HepG2 (cell line): Measurements from ENCODE around the gene BRSK2. TPM values are rescaled to one million over a fixed set of nuclear protein-coding genes. Genes with fewer than 3 reads are reported as not detected.
A peak's percentile ranks its signal among the peaks of the same experiment; 100 is the strongest.
"Not testable (repeated sequence)": the region's sequence is repeated elsewhere in the genome, so short reads cannot be mapped to it uniquely, and the experiment has no call there.

Experiments used
- ATAC-seq: fragments of 200-7000 bp; cut with Tn5 transposase; 3 replicates; pipeline ENCODE4 v1.9.1; 2020; ENCODE audit warnings: mild to moderate bottlenecking, moderate library complexity
- BruUV-seq: library from RNA; stranded (reverse); fragments of 400-500 nt; replicated peaks from 2 replicates; lab custom pipeline; 2021; lab: Mats Ljungman, UMichigan
- CTCF ChIA-PET: fragments of 300-600 bp; formaldehyde crosslinking; extraction: SDS; loops from one replicate; lab custom pipeline; 2021; ENCODE audit warnings: low total read pairs, inconsistent platforms, low intra/inter-chr PET ratio; lab: Yijun Ruan, JAX
- POLR2A ChIA-PET: fragments of 350-600 bp; sonication (Branson Sonifier 250); formaldehyde crosslinking; loops from one replicate; lab custom pipeline; 2020; ENCODE audit warnings: antibody characterized with exemption, inconsistent platforms; lab: Yijun Ruan, JAX
- DNase-seq: peaks from one replicate; pipeline ENCODE4 v3.0.0-alpha.2; 2015; ENCODE audit warnings: low spot score
- FAIRE-seq: peaks from 3 replicates; lab custom pipeline; 2011; peaks lifted over from hg19 to GRCh38; lab: Jason Lieb, UNC
- H2AFZ ChIP-seq: one replicate; pipeline ENCODE4 v1.6.1; 2011; ENCODE audit warnings: low read length, inconsistent platforms
- H3K27ac ChIP-seq: fragments of 300-600 bp; 3 replicates; pipeline ENCODE4 v1.8.0; 2011; ENCODE audit warnings: mixed run types, mild to moderate bottlenecking, mixed read lengths, low read length, inconsistent platforms; ENCODE audit not compliant: insufficient read depth; ENCODE audit errors: extremely low read length
- H3K27me3 ChIP-seq, 2 experiments: fragments of 200-600 bp in 1 of 2; 2 replicates in 1 of 2; 3 replicates in 1 of 2; pipeline versions ENCODE4 v1.6.0 to v1.8.0; 2011; ENCODE audit warnings: low read length in 2 of 2, mild to moderate bottlenecking in 2 of 2, moderate library complexity in 2 of 2, inconsistent platforms in 1 of 2; ENCODE audit not compliant: insufficient read depth in 2 of 2, control insufficient read depth in 1 of 2
- H3K36me3 ChIP-seq, 2 experiments: fragments of 200-600 bp in 1 of 2; replicated peaks in 1 of 2; 2 replicates in 1 of 2; 3 replicates in 1 of 2; pipeline versions ENCODE4 v1.5.1 to v1.8.0; 2011; ENCODE audit warnings: low read length in 2 of 2, inconsistent platforms in 1 of 2; ENCODE audit not compliant: insufficient read depth in 2 of 2, control insufficient read depth in 1 of 2
- H3K4me1 ChIP-seq: 2 replicates; pipeline ENCODE4 v1.5.1; 2012; ENCODE audit warnings: low read length, inconsistent platforms; ENCODE audit not compliant: insufficient read depth
- H3K4me2 ChIP-seq: 2 replicates; pipeline ENCODE4 v1.6.0; 2011; ENCODE audit warnings: low read depth, low read length, inconsistent platforms
- H3K4me3 ChIP-seq, 3 experiments: fragments of 200-600 bp in 1 of 3; sonication (generic), shearing (Covaris generic) in 1 of 3; replicated peaks in 1 of 3; 2 replicates each; pipeline ENCODE4 v1.5.1; 2011 to 2016; ENCODE audit warnings: low read length in 3 of 3, inconsistent platforms in 2 of 3, low read depth in 2 of 3, mild to moderate bottlenecking in 2 of 3, control low read depth in 1 of 3, mixed read lengths in 1 of 3; ENCODE audit not compliant: insufficient read depth in 1 of 3
- H3K79me2 ChIP-seq: one replicate; pipeline ENCODE4 v1.6.1; 2011; ENCODE audit warnings: low read length, inconsistent platforms; ENCODE audit not compliant: insufficient read depth
- H3K9ac ChIP-seq: 2 replicates; pipeline ENCODE4 v1.6.0; 2011; ENCODE audit warnings: mild to moderate bottlenecking, low read depth, low read length, inconsistent platforms; ENCODE audit not compliant: insufficient read depth
- H3K9me3 ChIP-seq: 2 replicates; pipeline ENCODE4 v1.5.1; 2012; ENCODE audit warnings: mild to moderate bottlenecking, low read length
- H4K20me1 ChIP-seq: 2 replicates; pipeline ENCODE4 v1.6.0; 2011; ENCODE audit warnings: inconsistent platforms, mild to moderate bottlenecking, low read length, moderate library complexity; ENCODE audit not compliant: insufficient read depth
- CTCF ChIP-seq: sonication (generic); formaldehyde crosslinking; IDR thresholded peaks from 2 replicates; pipeline ENCODE4 v1.5.0; 2020; ENCODE audit warnings: mild to moderate bottlenecking, missing genetic modification reagents, moderate library complexity
- ETV5 ChIP-seq: IDR thresholded peaks from 2 replicates; pipeline ENCODE4 v1.6.1; 2018; ENCODE audit warnings: missing biosample characterization, missing genetic modification reagents, inconsistent platforms, borderline replicate concordance
- HHEX ChIP-seq: IDR thresholded peaks from 2 replicates; pipeline ENCODE4 v1.6.1; 2016; ENCODE audit warnings: control low read depth
- MXI1 ChIP-seq: IDR thresholded peaks from 3 replicates; pipeline ENCODE4 v1.6.1; 2012; ENCODE audit warnings: low read depth, low read length, inconsistent platforms, borderline replicate concordance
- RFXAP ChIP-seq: sonication (generic); formaldehyde crosslinking; IDR thresholded peaks from 2 replicates; pipeline ENCODE4 v1.4.0; 2020; ENCODE audit warnings: missing genetic modification reagents, borderline replicate concordance
- SALL2 ChIP-seq: sonication (generic); formaldehyde crosslinking; IDR thresholded peaks from 2 replicates; pipeline ENCODE4 v1.8.1; 2023; ENCODE audit warnings: mild to moderate bottlenecking, missing genetic modification reagents, inconsistent platforms
- ZFX ChIP-seq: sonication (generic); formaldehyde crosslinking; IDR thresholded peaks from 2 replicates; pipeline ENCODE4 v1.4.0; 2020; ENCODE audit warnings: mild to moderate bottlenecking, low read depth, missing genetic modification reagents, moderate library complexity
- ZNF407 ChIP-seq: sonication (generic); formaldehyde crosslinking; IDR thresholded peaks from one replicate; pipeline ENCODE4 v1.5.1; 2020; ENCODE audit warnings: mild to moderate bottlenecking, missing genetic modification reagents; ENCODE audit errors: not compliant biosample characterization
- ZNF7 ChIP-seq: IDR thresholded peaks from 2 replicates; pipeline ENCODE4 v1.6.1; 2016; ENCODE audit warnings: missing biosample characterization, missing genetic modification reagents
- WGBS: methylation state at CpG from one replicate; pipeline ENCODE4 v1.1.6; 2017; ENCODE audit warnings: low lambda C conversion rate; 5-methylcytosine and 5-hydroxymethylcytosine counted together
- in situ Hi-C: cut with HindIII; loops from 2 replicates; pipeline ENCODE4 v1.10.0; 2017; ENCODE audit warnings: low pct_unique_long_range_greater_than_20kb; ENCODE audit not compliant: extremely low pct_ligation_motif_present
- intact Hi-C: fragments of 100-400 bp; cut with micrococcal nuclease; formaldehyde crosslinking; loops from one replicate; pipeline ENCODE4 v1.10.0; 2022; ENCODE audit not compliant: unreplicated experiment
- polyA plus RNA-seq, 8 experiments: library from polyadenylated mRNA; depleted of rRNA in 3 of 8; stranded (reverse) in 7 of 8; unstranded in 1 of 8; fragments of >200 nt; fragmentation: Illumina TruSeq in 4 of 8; extraction: Trizol in 4 of 8; gene quantifications; 2 replicates each; pipeline versions ENCODE4 v1.2.1 to v1.2.3, GENCODE V29; 2011 to 2016; ENCODE audit warnings: low read depth in 4 of 8, missing spikeins in 1 of 8, mixed read lengths in 1 of 8; ENCODE audit not compliant: insufficient read depth in 1 of 8
- total RNA-seq, 5 experiments: library from RNA; depleted of rRNA; stranded (reverse); fragments of >200 nt; fragmentation: Illumina TruSeq; extraction: Trizol; gene quantifications; 2 replicates each; pipeline ENCODE4 v1.2.3, GENCODE V29; 2016; ENCODE audit warnings: low read depth in 1 of 5
- TF ChIP-seq, protein P1 (sequence below): fragments of 450-650 bp; IDR thresholded peaks from 2 replicates; pipeline ENCODE4 v1.6.1; 2017

Gene BRSK2
- total and polyA plus RNA-seq, 2 of the 13 experiments (the other 11 are each of a cell fraction or from before 2014, with no cell fraction given): 0.74 to 1.1 TPM

DNA sequence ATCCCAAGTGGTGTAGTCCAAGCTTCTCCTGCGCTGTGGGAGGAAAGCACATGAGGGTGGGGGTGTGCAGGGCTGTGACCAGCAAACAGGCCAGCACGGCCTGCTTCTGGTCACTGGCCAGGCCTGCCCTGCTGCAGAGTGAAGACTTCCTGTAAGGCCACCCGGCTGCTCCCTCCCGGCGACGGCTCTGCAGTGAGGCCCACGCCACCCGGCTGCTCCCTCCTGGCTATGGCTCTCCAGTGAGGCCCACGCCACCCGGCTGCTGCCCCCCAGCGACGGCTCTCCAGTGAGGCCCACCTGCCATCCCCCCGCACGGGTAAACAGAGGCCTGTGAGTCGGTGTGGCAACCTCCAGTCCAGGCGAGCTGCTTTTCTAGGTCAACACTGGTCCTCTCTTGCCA, 31.4 kb upstream of the BRSK2 start (continued):
- no peak for TF ChIP-seq SALL2 (CRISPR knock-in tag)
- TF ChIP-seq, protein P1, sequence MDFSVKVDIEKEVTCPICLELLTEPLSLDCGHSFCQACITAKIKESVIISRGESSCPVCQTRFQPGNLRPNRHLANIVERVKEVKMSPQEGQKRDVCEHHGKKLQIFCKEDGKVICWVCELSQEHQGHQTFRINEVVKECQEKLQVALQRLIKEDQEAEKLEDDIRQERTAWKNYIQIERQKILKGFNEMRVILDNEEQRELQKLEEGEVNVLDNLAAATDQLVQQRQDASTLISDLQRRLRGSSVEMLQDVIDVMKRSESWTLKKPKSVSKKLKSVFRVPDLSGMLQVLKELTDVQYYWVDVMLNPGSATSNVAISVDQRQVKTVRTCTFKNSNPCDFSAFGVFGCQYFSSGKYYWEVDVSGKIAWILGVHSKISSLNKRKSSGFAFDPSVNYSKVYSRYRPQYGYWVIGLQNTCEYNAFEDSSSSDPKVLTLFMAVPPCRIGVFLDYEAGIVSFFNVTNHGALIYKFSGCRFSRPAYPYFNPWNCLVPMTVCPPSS: no peak
- TF ChIP-seq CTCF: peak; percentile 64
- TF ChIP-seq ZNF7 (CRISPR knock-in tag): no peak
- no peak for TF ChIP-seq MXI1
- peak; percentile 46; the same call in 1 of the 2 replicates for TF ChIP-seq ZFX
- TF ChIP-seq ZNF407 (CRISPR knock-in tag): no peak
- no peak for TF ChIP-seq RFXAP
- no peak for TF ChIP-seq HHEX (CRISPR knock-in tag)
- 0 out of 2 replicates have a peak, but pooled peaks have one; percentile 14 for TF ChIP-seq ETV5 (CRISPR knock-in tag)

DNA sequence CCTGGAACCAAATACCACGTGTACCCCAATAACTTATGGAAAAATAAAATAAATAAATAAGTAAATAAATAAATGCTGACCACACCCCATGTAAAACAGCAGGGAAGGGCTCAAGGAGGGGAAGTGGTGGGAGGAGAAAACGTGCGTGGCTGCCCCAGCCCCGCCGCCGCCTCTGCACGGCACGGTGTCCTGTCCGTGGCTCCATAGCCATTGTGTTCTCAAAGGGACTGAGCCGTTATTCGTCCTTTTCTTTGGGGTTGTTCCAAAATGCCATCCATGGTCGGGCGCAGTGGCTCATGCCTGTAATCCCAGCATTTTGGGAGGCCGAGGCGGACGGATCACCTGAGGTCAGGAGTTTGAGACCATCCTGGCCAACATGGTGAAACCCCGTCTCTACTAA, 30.8 kb upstream of the BRSK2 start:
- in situ Hi-C loops, H3K79me2 ChIP-seq, ATAC-seq, H3K27ac ChIP-seq, H4K20me1 ChIP-seq, CTCF ChIA-PET, H3K4me2 ChIP-seq, H3K36me3 ChIP-seq, H3K9me3 ChIP-seq, H3K9ac ChIP-seq, FAIRE-seq, H2AFZ ChIP-seq, BruUV-seq, H3K4me3 ChIP-seq, POLR2A ChIA-PET, DNase-seq: not testable (repeated sequence)
- Histone ChIP-seq H3K4me1 (peaks cover 13% of the 10 kb centered on the region; the same call in 1 of the 2 replicates), H3K27me3 (peaks cover 2 to 70% of the 10 kb centered on the region in 2 experiments; a peak in 4 of 5 replicates)
- intact Hi-C loops: loop anchor here (5.0 kb wide), 1 partner anchor 97 kb away; no protein-coding TSS in a partner anchor
- 76% methylated on average over 13 of the region's 17 CpGs for WGBS
